Lower lobe of right lung (tissue), 2 donors: ENCODE results near the gene CHEK2. TPM values are rescaled to one million over a fixed set of nuclear protein-coding genes. Genes with fewer than 3 reads are reported as not detected.
"Not testable (repeated sequence)": the region's sequence is repeated elsewhere in the genome, so short reads cannot be mapped to it uniquely, and the experiment has no call there.

Experiments used
- ATAC-seq, 2 donors: fragments of 200-7000 bp; cut with Tn5 transposase; one replicate each; pipeline ENCODE4 v1.9.1; 2020 to 2022; ENCODE audit warnings: mild to moderate bottlenecking in 2 of 2, moderate library complexity in 2 of 2
- DNase-seq: peaks from one replicate; pipeline ENCODE4 v3.0.0-alpha.2; 2020
- H3K27ac ChIP-seq: fragments of 200-600 bp; one replicate; pipeline ENCODE4 v1.8.0; 2022
- H3K27me3 ChIP-seq: fragments of 200-600 bp; one replicate; pipeline ENCODE4 v1.8.0; 2022; ENCODE audit warnings: low read depth
- H3K36me3 ChIP-seq: fragments of 200-600 bp; one replicate; pipeline ENCODE4 v1.8.0; 2022; ENCODE audit warnings: mild to moderate bottlenecking
- H3K4me1 ChIP-seq: fragments of 200-600 bp; one replicate; pipeline ENCODE4 v1.8.0; 2022
- H3K4me3 ChIP-seq: fragments of 200-600 bp; one replicate; pipeline ENCODE4 v1.8.0; 2022; ENCODE audit warnings: mild to moderate bottlenecking
- H3K9me3 ChIP-seq: fragments of 200-600 bp; one replicate; pipeline ENCODE4 v1.8.0; 2022
- CTCF ChIP-seq: fragments of 200-600 bp; IDR thresholded peaks from one replicate; pipeline ENCODE4 v1.8.0; 2022; ENCODE audit warnings: antibody characterized with exemption, mild to moderate bottlenecking
- intact Hi-C: fragments of 100-400 bp; cut with DNase I; formaldehyde crosslinking; loops from one replicate; pipeline ENCODE4 v1.11.0; 2022
- total RNA-seq: library from RNA; stranded (reverse); fragmentation: NEBNext Ultra II Directional; extraction: Animal tissue kit (Norgen Biotek cat#: 25700); gene quantifications from one replicate; pipeline ENCODE4 v1.2.1, GENCODE V29; 2021
- donor health status: DM: no; HTN: yes; CAD: no; lungs with severe emphysema.

The CHEK2 gene
- total RNA-seq, 1 donor from 2014 or later, result 10.0 TPM

- no peaks in the 10 kb centered on the region for H3K27me3 ChIP-seq
- intact Hi-C loops, result no loop called here
- DNase-seq (no peak), ATAC-seq (peak in 1 of 2 donors; percentile 40)
- no peaks in the 10 kb centered on the region for H3K9me3 ChIP-seq
- H3K4me3 ChIP-seq, result no peak overlapping the region
- TF ChIP-seq CTCF, result no peak
- H3K36me3 ChIP-seq, result peaks cover 39% of the 10 kb centered on the region
- no peak overlapping the region for H3K27ac ChIP-seq
- H3K4me1 ChIP-seq, result no peaks in the 10 kb centered on the region
Observed at GRCh38 chr22:28750471-28750881, 8.9 kb upstream of the CHEK2 start.

GRCh38 chr22:28743852-28744251 lies 2.2 kb upstream of the CHEK2 start:
- no peaks in the 10 kb centered on the region for H3K27me3 ChIP-seq
- DNase-seq (no peak), ATAC-seq (no peak)
- TF ChIP-seq CTCF, result no peak
- peaks cover 55% of the 10 kb centered on the region for H3K36me3 ChIP-seq
- H3K4me1 ChIP-seq, result peaks cover 17% of the 10 kb centered on the region
- H3K27ac ChIP-seq, result no peak overlapping the region
- H3K4me3 ChIP-seq, result no peak overlapping the region
- H3K9me3 ChIP-seq, result no peaks in the 10 kb centered on the region
- intact Hi-C loops, result no loop called here

DNA sequence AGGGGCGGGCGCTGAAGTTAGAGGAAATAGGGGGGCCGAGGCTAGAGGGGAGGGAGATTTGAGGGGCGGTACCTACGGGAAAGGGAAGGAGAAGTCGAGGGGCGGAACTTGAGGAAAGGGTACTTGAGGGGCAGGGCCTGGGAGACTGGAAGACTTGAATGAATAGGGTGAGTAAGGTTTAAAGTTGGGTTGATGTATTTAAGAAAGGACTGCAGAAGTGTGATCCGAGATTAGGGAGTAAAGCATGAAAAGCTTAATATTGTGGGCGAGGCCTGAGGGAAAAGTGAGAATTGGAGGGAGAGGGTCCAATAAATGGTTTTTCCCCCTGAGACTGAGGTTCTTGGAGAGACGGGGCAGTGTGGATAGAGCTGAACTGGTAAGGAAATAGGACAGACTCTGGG lies 942 bp upstream of the CHEK2 start:
- no peak for DNase-seq
- no peak for ATAC-seq
- Histone ChIP-seq H3K36me3 (peaks cover 45% of the 10 kb centered on the region), H3K27ac (peak overlapping the region; percentile 96), H3K9me3 (no peaks in the 10 kb centered on the region), H3K27me3 (no peaks in the 10 kb centered on the region), H3K4me3 (peak overlapping the region; percentile 86), H3K4me1 (peaks cover 17% of the 10 kb centered on the region)
- intact Hi-C loops, result no loop called here
- no peak for TF ChIP-seq CTCF

DNA sequence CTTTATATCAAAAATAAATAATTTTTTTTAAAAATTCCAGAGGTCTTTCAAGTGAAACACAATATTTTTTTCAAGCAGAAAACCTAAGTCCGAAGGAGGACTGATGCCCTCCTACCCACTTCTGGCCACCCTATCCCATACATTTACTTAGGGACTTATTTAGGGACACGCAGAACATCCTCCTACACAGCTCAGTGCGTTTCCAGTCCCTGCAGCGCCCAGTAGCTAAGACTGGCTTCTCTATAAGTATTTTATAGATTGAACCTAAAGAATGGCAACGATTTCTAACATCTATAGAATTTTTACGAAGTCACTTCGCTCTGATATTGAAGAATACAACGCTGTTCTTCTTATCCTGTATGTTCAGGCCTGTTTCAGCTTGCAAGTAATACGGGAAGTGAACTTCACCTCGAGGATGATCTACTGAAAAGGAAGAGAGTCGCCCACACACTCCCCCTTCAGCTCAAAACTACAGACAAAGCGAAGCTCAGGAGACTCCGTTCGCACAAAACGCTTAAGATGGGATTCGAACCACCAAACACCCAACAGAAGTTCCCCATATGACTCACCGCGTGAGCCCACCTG lies 328 bp downstream of the CHEK2 start:
- H3K27ac ChIP-seq, result no peak overlapping the region
- no peaks in the 10 kb centered on the region for H3K9me3 ChIP-seq
- H3K36me3 ChIP-seq, result peaks cover 32% of the 10 kb centered on the region
- intact Hi-C loops, result no loop called here
- H3K27me3 ChIP-seq, result no peaks in the 10 kb centered on the region
- no peak for ATAC-seq
- H3K4me1 ChIP-seq, result peaks cover 17% of the 10 kb centered on the region
- peak overlapping the region; percentile 86 for H3K4me3 ChIP-seq
- TF ChIP-seq CTCF, result no peak
- DNase-seq, result no peak

DNA sequence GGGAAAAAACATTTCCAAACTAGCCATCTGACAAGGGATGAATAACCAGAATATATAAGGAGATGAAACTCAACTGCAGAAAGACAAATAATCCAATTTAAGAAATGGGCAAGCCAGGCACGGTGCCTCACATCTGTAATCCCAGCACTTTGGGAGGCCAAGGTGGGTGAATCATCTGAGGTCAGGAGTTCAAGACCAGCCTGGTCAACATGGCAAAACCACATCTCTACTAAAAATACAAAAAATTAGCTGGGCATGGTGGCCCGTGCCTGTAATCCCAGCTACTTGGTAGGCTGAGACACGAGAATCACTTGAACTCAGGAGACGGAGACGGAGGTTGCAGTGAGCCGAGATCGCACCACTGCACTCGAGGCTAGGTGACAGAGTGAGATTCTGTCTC lies 2.7 kb downstream of the CHEK2 start:
- H3K36me3 ChIP-seq, ATAC-seq, H3K9me3 ChIP-seq, DNase-seq, H3K4me3 ChIP-seq, H3K27ac ChIP-seq, H3K27me3 ChIP-seq, intact Hi-C loops: not testable (repeated sequence)
- H3K4me1 ChIP-seq, result peaks cover 17% of the 10 kb centered on the region

- H3K27ac ChIP-seq, result no peak overlapping the region
- H3K4me1 ChIP-seq, result peaks cover 7% of the 10 kb centered on the region
- intact Hi-C loops, result no loop called here
- TF ChIP-seq CTCF, result no peak
- H3K4me3 ChIP-seq, result no peak overlapping the region
- no peaks in the 10 kb centered on the region for H3K36me3 ChIP-seq
- ATAC-seq, result no peak
- DNase-seq, result no peak
- H3K27me3 ChIP-seq, result no peaks in the 10 kb centered on the region
- no peaks in the 10 kb centered on the region for H3K9me3 ChIP-seq
Observed at GRCh38 chr22:28737701-28738100, 3.9 kb downstream of the CHEK2 start.
